ENCODE measurements around the gene UMPS.

Gene UMPS

GRCh38 chr3:124767691-124768090, 37.4 kb downstream of the UMPS start:
- no peak for FAIRE-seq
- DNase-seq (ENCODE audit: insufficient read length, low spot score), result no peak
- no peak for TF ChIP-seq CTCF (IDR thresholded peaks at IDR 0.05; ENCODE audit: insufficient read depth, missing control alignments)

GRCh38 chr3:124768812-124769211, 38.6 kb downstream of the UMPS start:
- DNase-seq (ENCODE audit: insufficient read length, low spot score), result no peak
- no peak for FAIRE-seq
- TF ChIP-seq CTCF (IDR thresholded peaks at IDR 0.05; ENCODE audit: insufficient read depth, missing control alignments), result peak; percentile 24

GRCh38 chr3:124769462-124769861, 39.2 kb downstream of the UMPS start:
- TF ChIP-seq CTCF (IDR thresholded peaks at IDR 0.05; ENCODE audit: insufficient read depth, missing control alignments), result no peak
- no peak for DNase-seq (ENCODE audit: insufficient read length, low spot score)
- no peak for FAIRE-seq

GRCh38 chr3:124770336-124771082, 40.3 kb downstream of the UMPS start:
- DNase-seq (ENCODE audit: insufficient read length, low spot score), result no peak
- no peak for FAIRE-seq
- TF ChIP-seq CTCF (IDR thresholded peaks at IDR 0.05; ENCODE audit: insufficient read depth, missing control alignments), result no peak

- no peak for TF ChIP-seq CTCF (IDR thresholded peaks at IDR 0.05; ENCODE audit: insufficient read depth, missing control alignments)
- FAIRE-seq, result no peak
- DNase-seq (ENCODE audit: insufficient read length, low spot score), result no peak
Measured at GRCh38 chr3:124771083-124771445, 40.8 kb downstream of the UMPS start.

- FAIRE-seq, result no peak
- no peak for TF ChIP-seq CTCF (IDR thresholded peaks at IDR 0.05; ENCODE audit: insufficient read depth, missing control alignments)
- DNase-seq (ENCODE audit: insufficient read length, low spot score), result no peak
Measured at GRCh38 chr3:124772081-124772831, 42.0 kb downstream of the UMPS start.
